ENCODE results near the gene MINDY4.

MINDY4 gene

DNA sequence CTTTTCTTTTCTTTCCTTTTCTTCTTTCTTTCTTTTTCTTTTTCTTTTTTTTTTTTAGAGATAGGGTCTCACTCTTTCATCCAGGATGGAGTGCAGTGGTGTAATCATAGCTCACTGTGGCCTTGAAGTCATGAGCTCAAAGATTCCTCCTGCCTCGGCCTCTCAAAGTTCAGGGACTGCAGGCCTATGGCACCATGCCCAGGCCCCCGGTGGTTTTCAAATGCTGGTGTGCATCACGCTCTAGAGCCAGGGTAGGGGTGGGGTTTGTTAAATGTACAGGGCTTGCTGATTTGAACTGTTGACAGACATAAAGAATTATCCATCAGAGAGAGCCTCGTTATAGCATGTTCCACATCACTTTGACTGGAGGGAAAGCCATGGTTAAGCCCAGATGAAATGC is 5.8 kb downstream of the MINDY4 start:
- DNase-seq: no peak

DNA sequence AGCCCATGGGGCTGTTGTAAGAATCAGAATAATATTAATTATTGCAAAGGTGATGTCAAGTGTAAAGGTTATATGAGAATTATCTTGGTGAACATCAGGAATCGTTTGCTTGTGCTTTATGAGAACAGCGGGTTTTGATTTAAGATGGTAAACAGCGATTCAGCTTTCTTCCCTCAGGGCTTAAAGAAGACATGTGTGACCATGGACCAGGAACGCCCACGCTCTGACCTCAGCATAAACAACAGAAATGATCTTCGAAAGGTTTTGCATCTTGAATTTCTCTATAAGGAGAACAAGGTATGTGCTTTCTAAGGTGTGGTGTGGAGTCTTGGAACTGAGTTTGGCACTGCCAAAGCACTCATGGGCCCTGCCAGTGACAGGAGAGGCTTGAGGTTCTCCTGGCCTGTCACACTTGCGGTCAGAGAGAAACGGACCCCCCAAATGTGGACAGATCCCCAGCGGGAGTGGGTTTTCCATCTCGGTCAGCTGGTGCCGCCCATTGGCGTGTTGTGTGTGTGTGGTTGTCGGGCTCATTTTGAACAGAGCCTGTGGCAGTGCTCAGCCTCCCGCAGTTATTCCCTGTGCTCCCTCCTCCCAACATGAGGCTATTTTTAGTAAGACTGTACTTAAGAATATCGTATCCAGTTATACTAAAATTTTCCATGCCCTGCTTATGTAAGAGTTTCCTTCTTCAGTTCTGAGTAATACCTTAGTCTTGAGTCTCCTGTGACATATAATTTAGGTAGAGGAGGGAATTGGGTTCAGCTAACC is 7.2 kb downstream of the MINDY4 start:
- DNase-seq: no peak

DNA sequence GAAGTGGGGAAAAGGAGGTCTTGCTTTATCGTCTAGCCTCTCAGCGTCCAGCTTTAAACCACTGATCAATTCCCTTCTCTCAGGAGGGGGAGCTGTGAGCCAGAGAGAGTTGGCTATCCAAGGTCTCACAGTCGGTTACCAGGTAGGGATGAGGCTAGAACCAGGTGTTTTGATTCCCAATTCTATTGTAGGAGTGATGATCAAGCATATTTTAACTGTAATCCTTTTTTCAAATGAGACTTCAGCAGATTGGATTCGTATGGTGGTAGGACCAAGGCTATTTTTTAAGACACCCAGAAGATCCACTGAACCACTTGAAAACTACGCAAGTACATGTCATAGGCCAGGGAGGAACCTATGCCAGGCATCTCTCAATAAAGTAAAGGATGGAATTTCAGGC is 8.4 kb downstream of the MINDY4 start:
- DNase-seq: no peak

DNA sequence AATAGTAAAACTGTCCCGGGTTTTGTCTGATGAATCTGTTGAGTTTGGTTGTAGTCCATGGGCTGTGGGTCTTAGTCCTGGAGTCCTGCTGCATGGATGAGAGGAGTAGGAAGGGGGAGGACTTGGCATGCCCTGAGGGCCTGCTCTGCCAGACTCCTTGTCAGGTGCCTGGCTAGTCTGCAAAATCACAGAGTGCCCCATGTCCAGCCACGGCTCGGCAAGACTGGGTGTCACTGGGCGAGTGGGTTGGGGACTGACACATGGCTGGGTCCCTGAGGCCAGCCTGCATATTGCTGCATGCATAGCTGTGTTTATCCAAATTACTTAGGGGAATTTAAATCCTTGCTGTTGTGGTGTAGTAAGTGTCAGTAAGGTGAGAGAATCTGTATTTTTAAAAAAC is 9.7 kb downstream of the MINDY4 start:
- DNase-seq: no peak

DNA sequence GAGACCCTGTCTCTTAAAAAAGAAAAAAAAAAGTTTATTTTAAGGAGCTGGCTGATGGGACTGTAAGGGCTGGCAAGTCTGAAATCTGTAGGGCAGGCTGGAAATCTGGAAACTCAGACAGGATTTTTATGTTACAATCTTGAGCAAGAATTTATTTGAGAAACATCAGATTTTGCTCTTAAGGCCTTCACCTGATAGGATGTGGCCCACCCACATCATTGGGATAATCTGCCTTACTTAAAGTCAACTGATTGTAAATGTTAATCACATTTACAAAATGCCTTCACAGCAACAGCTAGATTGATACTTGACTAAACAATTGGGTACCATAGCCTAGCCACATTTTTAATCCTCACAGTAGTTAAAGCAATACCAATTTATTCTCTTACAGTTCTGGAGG is 11.5 kb downstream of the MINDY4 start:
- DNase-seq: no peak

DNA sequence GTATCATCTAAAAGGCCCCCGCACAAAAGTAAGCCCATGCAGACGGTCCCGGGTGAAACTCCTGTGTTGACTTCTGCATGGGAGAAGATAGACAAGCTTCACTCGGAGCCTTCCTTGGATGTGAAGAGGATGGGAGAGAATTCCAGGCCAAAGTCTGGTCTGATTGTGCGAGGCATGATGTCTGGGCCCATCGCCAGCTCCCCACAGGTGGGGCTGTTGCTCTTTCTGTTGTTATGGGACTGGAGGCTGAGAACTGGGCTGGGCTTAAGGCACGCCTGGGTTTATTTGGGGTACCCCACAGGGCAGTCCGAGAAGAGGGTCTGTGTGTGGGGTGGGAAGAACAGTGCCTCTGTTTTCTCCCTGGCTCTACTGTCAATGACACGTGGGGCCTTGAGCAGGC is 14.6 kb downstream of the MINDY4 start:
- DNase-seq: no peak

DNA sequence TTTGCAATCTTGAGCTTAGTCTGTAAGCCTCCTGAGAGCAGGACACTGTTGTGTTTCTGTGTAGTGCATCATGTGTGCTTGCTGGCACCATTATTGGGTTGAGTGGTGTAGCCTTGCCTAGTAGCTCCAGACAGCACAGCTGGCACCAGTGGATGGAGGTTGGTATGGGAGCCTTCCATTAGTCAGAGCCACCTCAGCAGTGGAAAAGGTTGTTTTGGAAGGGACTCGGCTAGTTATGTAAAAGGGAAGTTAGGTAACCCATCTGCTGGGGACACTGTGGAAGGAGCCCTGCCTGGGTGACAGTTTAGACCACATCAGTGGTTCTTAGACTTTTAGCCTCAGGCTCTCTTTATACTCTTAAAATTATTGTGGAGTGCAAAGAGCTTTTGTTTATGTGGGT is 16.3 kb downstream of the MINDY4 start:
- DNase-seq: no peak

DNA sequence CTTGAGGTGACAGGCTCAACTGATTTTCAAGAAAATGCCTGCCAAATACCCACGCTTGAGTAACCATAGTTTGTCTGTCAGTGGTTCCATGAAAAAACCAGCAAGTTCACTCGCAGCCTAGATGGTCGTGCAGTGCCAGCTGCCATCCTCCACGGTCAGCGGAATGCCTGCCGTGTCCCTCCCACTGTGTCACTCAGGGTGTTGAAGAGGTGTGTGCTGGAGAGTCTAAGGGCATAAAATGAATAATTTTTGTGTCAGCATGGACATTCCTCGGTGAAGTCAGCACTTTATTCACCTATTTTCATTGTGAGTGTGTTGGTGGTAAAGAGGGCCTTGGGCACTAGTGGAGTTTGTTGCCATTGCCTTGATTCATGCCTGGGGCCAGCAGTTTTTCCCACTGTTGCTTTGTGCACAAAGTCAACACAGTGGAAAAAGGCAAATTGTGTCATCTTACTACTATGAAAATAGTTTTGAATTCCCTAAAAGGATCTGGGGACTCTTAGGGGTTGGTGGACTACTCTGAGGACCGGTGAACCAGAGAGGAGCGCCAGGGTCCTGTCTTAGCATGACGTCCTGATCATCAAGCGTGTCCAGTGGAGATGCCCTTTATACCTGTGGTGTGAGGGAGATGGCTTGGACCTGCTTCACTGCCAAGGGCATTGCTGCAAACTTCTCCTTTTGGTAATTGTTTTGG is 17.6 kb downstream of the MINDY4 start:
- no peak for DNase-seq

DNA sequence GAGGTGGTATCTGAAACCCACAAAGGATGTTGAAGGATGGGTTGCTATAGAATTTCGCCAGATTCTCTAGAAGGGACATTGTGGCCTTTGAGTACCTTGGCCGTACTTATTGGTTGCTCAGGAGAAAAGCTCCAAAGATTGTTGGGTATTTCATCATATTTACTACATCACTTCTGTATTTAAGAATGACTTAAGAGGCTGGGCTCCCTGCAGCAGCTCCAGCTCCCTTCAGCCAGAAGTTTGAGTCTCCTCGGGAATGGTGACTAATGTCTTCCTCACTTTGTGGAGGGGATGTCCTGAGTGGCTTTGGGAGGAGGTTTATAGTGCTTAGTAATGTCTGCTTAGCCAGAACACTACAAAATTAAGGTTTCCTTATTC is 18.1 kb downstream of the MINDY4 start:
- no peak for DNase-seq

DNA sequence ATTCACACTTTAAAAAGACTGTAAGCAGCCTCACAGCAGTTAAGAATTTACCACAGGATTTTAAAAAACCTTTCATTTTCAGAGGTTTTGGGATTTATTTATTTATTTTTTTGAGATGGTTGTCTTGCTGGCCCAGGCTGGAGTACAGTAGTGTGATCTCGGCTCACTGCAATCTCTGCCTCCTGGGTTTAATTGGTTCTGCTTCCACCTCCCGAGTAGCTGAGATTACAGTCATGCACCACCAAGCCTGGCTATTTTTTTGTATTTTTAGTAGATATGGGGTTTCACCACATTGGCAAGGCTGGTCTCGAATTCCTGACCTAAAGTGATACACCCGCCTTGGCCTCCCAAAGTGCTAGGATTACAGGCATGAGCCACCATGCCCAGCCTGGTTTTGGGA is 19.1 kb downstream of the MINDY4 start:
- no peak for DNase-seq

DNA sequence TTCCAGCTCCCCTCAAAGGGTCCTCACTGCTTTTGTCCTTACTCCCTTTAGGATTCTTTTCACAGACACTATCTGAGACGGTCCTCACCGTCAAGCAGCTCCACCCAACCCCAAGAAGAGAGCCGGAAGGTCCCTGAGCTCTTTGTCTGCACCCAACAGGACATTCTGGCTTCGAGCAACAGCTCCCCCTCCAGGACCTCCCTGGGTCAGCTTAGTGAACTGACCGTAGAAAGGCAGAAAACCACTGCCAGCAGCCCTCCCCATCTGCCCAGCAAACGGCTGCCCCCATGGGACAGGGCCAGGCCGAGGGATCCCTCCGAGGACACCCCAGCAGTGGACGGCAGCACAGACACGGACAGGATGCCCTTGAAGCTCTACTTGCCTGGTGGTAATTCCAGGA is 19.9 kb downstream of the MINDY4 start:
- DNase-seq: no peak

DNA sequence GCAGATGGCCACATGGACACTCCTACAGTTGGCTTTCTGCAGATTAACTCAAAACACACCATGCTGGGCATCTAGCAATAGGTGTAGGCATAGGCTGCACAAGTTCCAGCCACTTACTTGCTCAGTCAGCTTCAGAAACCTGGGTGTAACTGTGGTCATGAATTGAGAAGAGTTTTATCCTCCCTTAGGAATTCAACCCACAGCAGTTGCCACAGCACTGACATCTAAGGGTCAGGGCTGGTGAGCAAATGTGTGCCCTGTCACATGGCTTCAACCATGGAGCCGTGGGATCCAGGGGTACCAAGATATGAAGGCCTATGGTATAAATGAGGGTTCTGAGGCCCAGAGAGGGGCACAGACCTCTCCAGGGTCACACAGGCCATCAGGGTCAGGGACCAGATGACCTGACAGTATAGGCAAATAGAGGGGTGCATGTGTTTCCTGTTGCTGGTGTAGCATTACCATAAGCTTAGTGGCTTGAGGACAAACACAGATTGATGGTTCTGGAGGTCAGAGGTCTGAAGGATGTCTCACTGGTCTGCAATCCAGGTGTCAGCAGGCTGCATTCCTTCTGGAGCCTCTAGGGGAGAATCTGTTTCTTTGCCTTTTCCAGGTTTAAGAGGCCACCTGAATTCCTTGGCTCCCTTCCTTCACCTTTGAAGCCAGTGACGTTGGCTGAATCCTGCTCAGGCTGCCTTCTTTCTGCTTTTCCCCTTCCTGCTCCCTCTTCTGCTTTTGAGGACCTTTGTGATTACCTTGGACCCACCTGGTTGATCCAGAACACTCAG is 24.1 kb downstream of the MINDY4 start:
- no peak for DNase-seq

DNA sequence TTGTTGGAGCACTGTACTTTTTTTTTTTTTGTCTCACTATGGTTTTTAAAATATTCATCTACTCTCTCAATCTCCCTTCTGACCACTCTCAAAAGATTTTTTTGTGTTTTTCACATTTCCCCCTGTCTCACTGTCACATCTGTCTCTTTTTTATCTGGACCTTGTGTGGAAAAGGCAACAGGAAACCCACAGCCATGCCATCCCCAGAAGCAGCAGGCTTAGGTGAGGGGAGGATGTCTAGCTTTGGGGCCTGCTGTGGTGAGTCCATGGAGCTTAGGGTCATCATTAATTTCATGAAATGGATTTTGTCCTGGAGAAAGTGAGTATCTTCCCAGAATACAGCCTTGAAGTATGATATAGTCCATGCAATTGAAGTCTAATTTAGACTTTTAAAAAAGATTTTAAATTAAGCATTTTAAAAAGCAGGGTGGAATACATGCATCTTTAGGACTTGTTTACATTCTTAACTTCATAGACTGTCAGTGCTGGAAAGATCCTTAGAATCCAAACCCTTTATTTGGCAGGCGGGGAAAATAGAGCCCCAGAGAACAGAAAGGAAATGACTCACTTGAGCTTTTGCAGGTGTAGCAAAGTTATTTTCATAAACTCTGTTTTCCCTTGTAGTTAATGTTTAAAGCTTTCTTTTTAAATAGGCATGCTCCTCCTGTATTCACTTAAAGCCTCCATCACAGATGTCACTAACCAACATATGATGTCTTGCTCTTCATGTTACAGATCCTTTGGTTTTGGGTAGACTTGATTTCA is 25.1 kb downstream of the MINDY4 start:
- no peak for DNase-seq

DNA sequence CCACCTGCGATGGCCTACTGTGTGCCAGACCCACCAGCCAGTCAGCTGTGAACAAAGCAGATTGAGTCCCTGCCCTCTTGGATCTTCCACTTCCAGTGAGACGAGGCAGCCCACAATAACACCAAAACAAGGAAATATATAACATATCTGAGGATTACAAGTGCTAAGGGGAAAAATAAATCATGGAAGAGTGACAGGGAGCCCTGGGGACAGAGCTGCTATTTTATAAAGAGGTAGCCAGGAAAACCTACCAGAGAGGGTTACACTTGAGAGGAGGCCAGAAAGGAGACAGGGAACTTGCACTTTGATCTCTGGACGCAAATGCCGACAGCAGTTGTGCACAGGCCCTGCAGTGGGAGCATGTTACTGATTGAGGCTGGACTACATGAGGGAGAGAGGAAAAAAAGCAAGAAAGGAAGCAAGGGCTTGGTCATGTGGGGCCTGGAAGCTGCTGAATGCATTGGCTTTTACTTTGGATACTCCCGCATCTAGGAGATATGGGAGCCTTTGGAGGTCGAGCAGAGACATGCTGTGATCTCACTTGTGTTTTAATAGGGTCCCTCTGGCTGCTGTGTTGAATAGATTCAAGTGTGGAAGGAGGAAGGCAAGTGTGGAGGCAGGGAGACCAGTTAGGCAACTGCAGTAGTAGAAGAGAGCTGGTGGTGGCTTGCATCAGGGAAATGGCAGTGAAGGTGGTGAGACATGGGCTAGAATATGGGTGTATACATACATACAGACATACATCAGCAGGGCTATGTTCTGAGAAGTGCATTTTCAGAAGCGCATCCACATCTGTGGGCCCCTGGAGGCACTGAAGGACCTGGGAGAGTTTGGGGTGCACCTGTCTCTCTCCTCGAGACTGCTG is 26.2 kb downstream of the MINDY4 start:
- no peak for DNase-seq

DNA sequence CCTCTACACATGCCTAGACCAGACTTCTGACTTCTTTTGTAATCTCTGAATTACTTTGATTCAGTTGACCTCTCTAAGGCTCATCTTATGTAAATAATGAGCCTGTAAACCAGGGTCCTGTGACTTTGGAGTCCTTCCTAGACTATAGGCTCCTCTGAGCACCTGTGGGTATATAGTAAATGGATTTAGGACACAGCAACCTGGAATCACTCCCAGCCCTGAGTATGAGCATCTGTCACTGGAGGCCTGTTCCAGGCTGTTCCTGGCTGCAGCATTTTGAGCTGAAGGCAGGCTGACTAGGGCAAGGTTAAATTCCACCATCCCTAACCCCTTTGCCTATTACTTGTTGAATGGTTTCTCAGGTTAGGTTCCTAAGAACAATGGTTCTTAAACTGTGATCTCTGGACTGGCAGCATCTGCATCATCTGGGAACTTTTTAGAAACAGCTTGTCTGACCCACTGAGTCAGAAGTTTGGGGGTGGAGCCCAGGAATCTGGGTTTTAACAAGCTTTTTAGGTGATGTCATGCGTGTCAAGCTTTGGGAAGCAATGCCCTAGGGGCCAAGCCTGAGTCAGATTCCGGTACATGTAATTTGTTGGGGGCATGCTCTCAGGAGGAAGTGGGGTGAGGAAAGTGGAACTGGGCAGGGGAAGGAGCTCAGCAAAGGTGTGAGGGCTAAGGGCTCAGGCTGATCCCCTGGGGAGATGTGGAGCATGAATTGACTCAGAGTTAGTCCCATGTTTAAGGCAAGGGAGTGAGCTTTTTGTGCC is 28.2 kb downstream of the MINDY4 start:
- no peak for DNase-seq

DNA sequence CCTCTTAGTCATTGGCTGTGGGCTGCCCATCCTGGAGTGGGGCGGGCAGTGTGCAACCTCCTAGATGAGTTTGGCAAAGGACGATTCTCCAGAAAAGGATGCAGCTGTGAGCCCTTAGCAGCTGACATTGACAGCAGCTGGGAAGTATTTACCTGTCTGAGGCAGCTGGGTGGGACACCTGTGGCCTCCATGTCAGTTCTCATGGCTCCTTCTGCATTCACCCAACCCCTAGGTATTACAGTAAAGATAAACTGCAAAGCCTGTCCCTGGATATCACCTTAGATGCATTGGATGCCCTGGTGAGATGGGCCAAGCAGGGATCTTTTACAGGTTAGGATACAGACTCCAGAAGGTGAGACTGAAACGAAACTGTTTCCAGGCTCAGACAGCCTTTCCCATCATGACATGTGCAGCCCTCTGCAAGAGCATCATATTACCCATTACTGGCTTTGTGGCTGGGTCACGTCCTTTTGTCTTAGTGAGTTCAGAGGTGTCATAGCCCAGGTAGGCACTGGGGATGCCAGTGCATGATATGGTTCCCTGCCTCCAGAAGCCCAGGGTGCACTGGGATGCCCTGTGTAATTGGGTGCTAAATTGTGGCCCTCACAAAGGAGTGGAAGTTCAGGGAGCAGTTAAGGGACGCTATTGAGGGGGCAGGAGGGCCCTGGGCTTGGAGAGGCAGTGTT is 28.9 kb downstream of the MINDY4 start:
- no peak for DNase-seq

DNA sequence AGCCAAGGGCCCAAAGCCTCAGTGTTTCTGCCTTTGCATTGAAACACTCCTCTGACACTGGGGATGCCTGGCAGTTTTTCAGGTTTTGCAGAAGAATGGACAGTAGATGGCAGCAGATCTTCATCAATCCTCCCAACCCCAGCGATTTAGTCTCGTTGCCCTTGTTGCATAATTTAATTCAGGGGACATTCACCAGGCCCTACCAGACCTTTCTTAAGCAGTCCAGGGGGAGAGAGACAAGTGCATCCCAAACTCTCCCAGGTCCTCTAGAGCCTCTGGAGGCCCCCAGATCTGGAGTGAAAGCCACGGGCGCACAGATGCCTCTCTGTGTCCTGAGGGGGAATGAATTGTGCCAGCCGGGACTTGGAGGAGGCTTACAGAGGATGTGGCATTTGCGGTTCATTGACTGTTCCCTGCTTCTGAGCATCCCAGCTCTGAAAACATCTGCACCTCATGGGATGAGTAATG is 29.6 kb downstream of the MINDY4 start:
- DNase-seq: no peak

DNA sequence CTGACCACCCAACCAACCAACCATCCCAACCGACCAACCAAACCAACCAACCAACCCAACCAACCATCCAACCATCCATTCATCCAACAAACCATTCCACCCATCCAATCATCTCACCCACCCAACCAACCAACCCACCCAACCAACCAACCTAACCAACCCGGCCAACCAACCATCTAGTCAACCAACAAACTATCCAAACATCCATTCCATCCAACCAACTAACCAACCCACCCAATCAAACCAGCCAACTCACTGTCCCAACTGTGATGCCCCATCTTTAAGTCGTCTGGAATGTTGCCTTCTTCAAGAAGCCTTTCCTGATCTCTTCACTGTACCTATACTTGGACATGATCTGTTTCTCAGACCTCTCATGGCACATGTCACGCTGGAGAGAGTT is 31.6 kb downstream of the MINDY4 start:
- no peak for DNase-seq

DNA sequence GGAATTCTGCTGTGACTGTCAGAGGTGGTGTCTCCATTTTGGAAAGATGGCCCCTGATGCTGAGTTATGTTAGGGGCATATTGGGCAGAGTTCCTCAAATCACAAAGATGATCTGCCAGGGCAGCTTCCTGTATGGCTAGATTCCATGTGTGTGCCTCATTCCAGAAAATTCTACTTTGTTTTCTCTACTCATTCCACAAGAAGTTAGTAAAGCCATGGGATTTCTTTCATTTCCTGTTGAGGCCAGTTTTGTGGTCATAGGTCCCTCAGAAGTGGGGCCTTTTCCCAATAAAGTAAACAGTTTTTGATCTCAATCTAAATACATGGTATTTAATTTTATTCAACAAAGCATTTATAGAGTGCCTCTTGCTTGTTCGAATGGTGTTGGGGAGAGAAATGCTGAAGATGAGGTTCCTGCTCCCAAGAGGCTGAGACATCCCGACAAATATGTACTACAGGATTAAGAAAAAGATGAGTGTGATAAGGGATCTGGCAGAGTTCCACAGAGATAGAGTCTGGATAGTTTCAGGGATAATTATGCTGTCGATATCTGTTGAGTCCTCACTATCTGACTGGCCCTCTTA is 33.0 kb downstream of the MINDY4 start:
- DNase-seq: no peak

DNA sequence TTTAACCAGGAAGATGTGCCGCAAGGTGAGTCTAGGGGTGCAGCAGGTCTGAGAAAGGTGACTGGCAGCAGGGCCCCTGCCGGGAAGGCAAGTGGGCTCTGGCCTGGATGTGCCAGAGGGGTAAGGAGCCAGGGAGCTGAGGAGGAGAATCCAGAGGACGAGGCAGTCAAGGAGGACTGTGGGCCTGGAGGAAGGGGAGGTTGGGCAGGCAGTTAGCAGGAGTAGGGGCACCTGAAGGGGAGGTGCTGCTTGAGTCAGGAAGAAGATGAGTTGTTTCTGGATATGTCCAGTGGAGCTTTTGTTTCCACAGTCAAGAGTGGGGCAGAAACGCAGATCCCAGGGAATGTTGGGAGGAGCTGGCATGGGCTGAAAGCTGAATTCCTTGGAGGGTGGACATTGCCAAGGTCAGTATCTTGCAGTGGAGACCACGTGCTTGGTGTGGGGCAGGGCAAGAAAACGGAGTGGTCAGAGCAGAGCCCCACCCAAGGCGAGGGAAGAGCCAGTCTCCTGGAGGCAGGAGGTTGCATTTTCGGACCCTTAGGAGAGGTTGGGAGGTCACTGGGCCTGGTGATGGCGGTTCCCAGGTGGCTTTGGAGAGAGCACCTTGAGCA is 34.0 kb downstream of the MINDY4 start:
- DNase-seq: no peak
